ENCODE data around the gene SLC35G3. TPM values are rescaled to one million over a fixed set of nuclear protein-coding genes. Genes with fewer than 3 reads are reported as not detected.

SLC35G3 gene
- polyA plus RNA-seq, 1 of the 3 experiments (the other 2 are of a cell fraction), result not detected

- Histone ChIP-seq H2AFZ (ENCODE audit: low read depth) (peak within 1 kb of the TSS; percentile 98; the same call in 1 of the 2 replicates), H3K36me3 (replicated peaks in 1 of 2; ENCODE audit: control insufficient read depth in 1 of 2, insufficient read depth in 2 of 2, low read length in 1 of 2) (peaks cover 0 to 6% of the 10 kb centered on the region in 2 experiments), H4K20me1 (ENCODE audit: insufficient read depth) (no peaks in the 10 kb centered on the region; the same call in 1 of the 2 replicates), H3K4me3 (ENCODE audit: low read depth in 2 of 2, low read length in 1 of 2) (peak within 1 kb of the TSS; percentile 64 to 99), H3K4me1 (ENCODE audit: control insufficient read depth in 1 of 2, insufficient read depth in 2 of 2, low read depth in 1 of 2, low read length in 1 of 2) (peaks cover 0 to 11% of the 10 kb centered on the region in 2 experiments; a peak in 1 of 4 replicates), H3F3A (replicated peaks; ENCODE audit: insufficient read depth) (peaks cover 25% of the 10 kb centered on the region), H3K79me2 (ENCODE audit: insufficient read depth) (peaks cover 11% of the 10 kb centered on the region), H3K9me3 (no peaks in the 10 kb centered on the region), H3K9me2 (no peaks in the 10 kb centered on the region), H3K27ac (ENCODE audit: low read depth in 2 of 2, low read length in 1 of 2) (peak within 1 kb of the TSS; percentile 29 to 99), H3K27me3 (ENCODE audit: insufficient read depth) (no peaks in the 10 kb centered on the region), H3K9ac (peak within 1 kb of the TSS; percentile 95), H3K4me2 (peak within 1 kb of the TSS; percentile 94)
- WGBS (ENCODE audit: low lambda C conversion rate), result under 1% methylated on average over 34 of the region's 44 CpGs
- POLR2A ChIA-PET, result no interaction called here
- CTCF ChIA-PET, result no interaction called here
- DNase-seq, result peak; percentile 56
- no peak for TF ChIP-seq MEF2A (IDR thresholded peaks at IDR 0.05; ENCODE audit: borderline replicate concordance, low read depth)
- TF ChIP-seq PBX3 (IDR thresholded peaks at IDR 0.05), result peak; percentile 99
- no peak for TF ChIP-seq CTCF (IDR thresholded peaks at IDR 0.05)
- TF ChIP-seq POLR2AphosphoS5 (IDR thresholded peaks at IDR 0.05; ENCODE audit: low read depth, low read length), result peak; percentile 89
- TF ChIP-seq YY1 (IDR thresholded peaks at IDR 0.05; ENCODE audit: low read depth), result no peak
- TF ChIP-seq RXRA (IDR thresholded peaks at IDR 0.05; ENCODE audit: borderline replicate concordance, low read depth), result no peak
- no peak for TF ChIP-seq ZBTB33 (IDR thresholded peaks at IDR 0.05; ENCODE audit: borderline replicate concordance, low read depth)
- TF ChIP-seq GATA2 (CRISPR knock-in tag; IDR thresholded peaks at IDR 0.05), result no peak
- TF ChIP-seq EZH2phosphoT487 (IDR thresholded peaks at IDR 0.05; ENCODE audit: borderline replicate concordance, low read depth), result no peak
- no peak for TF ChIP-seq FOXJ3 (CRISPR knock-in tag; IDR thresholded peaks at IDR 0.05)
- TF ChIP-seq RFX5 (IDR thresholded peaks at IDR 0.05; ENCODE audit: low read length), result no peak
- TF ChIP-seq EP300 (IDR thresholded peaks at IDR 0.05; ENCODE audit: borderline replicate concordance in 1 of 2, low read depth in 1 of 2, low read length in 1 of 2), result no peak
- TF ChIP-seq NFIC (IDR thresholded peaks at IDR 0.05; ENCODE audit: borderline replicate concordance), result no peak
- TF ChIP-seq JUND (IDR thresholded peaks at IDR 0.05), result no peak
- peak; percentile 68 for TF ChIP-seq ELF1 (IDR thresholded peaks at IDR 0.05)
- peak; percentile 60; the same call in 1 of the 2 replicates for TF ChIP-seq SIN3A (IDR thresholded peaks at IDR 0.05; ENCODE audit: borderline replicate concordance, low read depth, low read length)
- no peak for TF ChIP-seq SMC3 (IDR thresholded peaks at IDR 0.05; ENCODE audit: low read depth, low read length)
- TF ChIP-seq CHD2 (IDR thresholded peaks at IDR 0.05; ENCODE audit: low read length, partially characterized antibody), result no peak
- TF ChIP-seq TAF1 (IDR thresholded peaks at IDR 0.05; ENCODE audit: borderline replicate concordance, low read depth, low read length), result peak; percentile 79
- no peak for TF ChIP-seq USF1 (IDR thresholded peaks at IDR 0.05; ENCODE audit: borderline replicate concordance, low read depth)
- TF ChIP-seq FOXM1 (IDR thresholded peaks at IDR 0.05; ENCODE audit: low read depth), result no peak
- TF ChIP-seq USF2 (IDR thresholded peaks at IDR 0.05; ENCODE audit: borderline replicate concordance, low read depth, low read length), result no peak
- no peak for TF ChIP-seq RAD21 (IDR thresholded peaks at IDR 0.05; ENCODE audit: low read length)
- TF ChIP-seq FOSL2 (IDR thresholded peaks at IDR 0.05; ENCODE audit: borderline replicate concordance, low read depth), result no peak
- no peak for TF ChIP-seq TEAD4 (IDR thresholded peaks at IDR 0.05; ENCODE audit: borderline replicate concordance, insufficient read depth)
- no peak for TF ChIP-seq RCOR1 (IDR thresholded peaks at IDR 0.05; ENCODE audit: low read length)
- TF ChIP-seq TCF12 (IDR thresholded peaks at IDR 0.05), result no peak
Measured at GRCh38 chr17:35242805-35243560, 48.8 kb upstream of the SLC35G3 start, which contains the start of gene SLFN5. TSS of gene SLFN5 (plus strand) at chr17:35243072. CDS start at chr17:35258691, 15,619 bp downstream.
